ENCODE measurements around the gene MAN1A2. TPM values are rescaled to one million over a fixed set of nuclear protein-coding genes. Genes with fewer than 3 reads are reported as not detected.
"Not testable (repeated sequence)": the region's sequence is repeated elsewhere in the genome, so short reads cannot be mapped to it uniquely, and the experiment has no call there.

Gene MAN1A2
- total and polyA plus RNA-seq, 10 of the 15 experiments (the other 5 are each of a cell fraction or from before 2014, with no cell fraction given): 2.8 to 23.6 (median 16.0) TPM

DNA sequence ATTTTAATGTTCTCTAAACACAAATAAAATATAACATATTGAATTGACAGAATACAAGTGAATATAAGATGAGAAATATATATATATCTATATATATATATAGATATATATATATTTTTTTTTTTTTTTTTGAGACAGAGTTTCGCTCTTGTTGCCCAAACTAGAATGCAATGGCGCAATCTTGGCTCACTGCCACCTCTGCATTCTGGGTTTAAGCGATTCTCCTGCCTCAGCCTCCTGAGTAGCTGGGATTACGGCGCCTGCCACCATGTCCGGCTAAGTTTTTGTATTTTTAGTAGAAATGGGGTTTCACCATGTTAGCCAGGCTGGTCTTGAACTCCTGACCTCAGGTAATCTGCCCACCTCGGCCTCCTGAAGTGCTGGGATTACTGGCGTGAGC lies 91.2 kb downstream of the MAN1A2 start:
- H3K4me2 ChIP-seq (ENCODE audit: control insufficient read depth, insufficient read depth); H3K79me2 ChIP-seq (ENCODE audit: control insufficient read depth, insufficient read depth, low read length); H3K4me3 ChIP-seq; H3K4me1 ChIP-seq (ENCODE audit: control insufficient read depth, insufficient read depth, low read length); H4K20me1 ChIP-seq (ENCODE audit: control insufficient read depth, insufficient read depth); SMC1A ChIA-PET (ENCODE audit: uncharacterized antibody, unreplicated experiment); in situ Hi-C loops (cut with MboI); RAD21 ChIA-PET (ENCODE audit: unreplicated experiment); H3K9ac ChIP-seq (ENCODE audit: control insufficient read depth, insufficient read depth, low read length); intact Hi-C loops (cut with micrococcal nuclease; ENCODE audit: unreplicated experiment); ATAC-seq; POLR2A ChIA-PET; CTCF ChIA-PET; H3K36me3 ChIP-seq (ENCODE audit: control insufficient read depth in 2 of 2, insufficient read depth in 2 of 2, low read length in 1 of 2); FAIRE-seq; H3K27ac ChIP-seq (ENCODE audit: control insufficient read depth, insufficient read depth); BruUV-seq (replicated peaks); H3K27me3 ChIP-seq (replicated peaks in 1 of 2; ENCODE audit: control insufficient read depth in 2 of 2, insufficient read depth in 2 of 2, low read length in 1 of 2); H2AFZ ChIP-seq (ENCODE audit: control insufficient read depth, low read depth, low read length); DNase-seq (ENCODE audit: low read depth, low spot score); H3K9me3 ChIP-seq (replicated peaks; ENCODE audit: control insufficient read depth, insufficient read depth, low read length): not testable (repeated sequence)
- WGBS (ENCODE audit: insufficient coverage, insufficient replicate concordance, low lambda C conversion rate, missing lambda C conversion rate): 97% methylated on average over 7 of the region's 8 CpGs

DNA sequence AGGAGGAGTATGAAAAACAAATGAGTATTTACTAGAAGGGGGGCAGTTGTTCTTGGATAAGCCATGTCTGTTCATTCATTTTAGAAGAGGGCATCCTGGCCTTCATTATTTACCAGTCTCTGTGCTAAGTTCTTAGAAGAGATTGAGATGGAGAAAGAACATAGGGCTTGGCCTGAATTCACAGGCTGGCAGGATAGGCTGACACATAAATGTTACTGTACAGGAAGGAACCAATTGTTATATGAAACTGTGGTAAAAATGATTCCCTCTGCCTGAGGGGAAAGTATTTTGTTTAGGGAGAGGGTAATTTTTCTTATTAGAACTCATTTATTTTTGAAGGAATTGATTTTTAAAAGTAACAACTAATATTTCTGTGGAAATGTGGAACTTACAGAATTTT lies 99.5 kb downstream of the MAN1A2 start:
- RAD21 ChIA-PET (ENCODE audit: unreplicated experiment): no interaction called here
- Histone ChIP-seq H3K9ac (ENCODE audit: control insufficient read depth, insufficient read depth, low read length) (no peak overlapping the region), H3K9me3 (replicated peaks; ENCODE audit: control insufficient read depth, insufficient read depth, low read length) (no peaks in the 10 kb centered on the region), H3K27ac (ENCODE audit: control insufficient read depth, insufficient read depth) (no peak overlapping the region), H3K27me3 (replicated peaks in 1 of 2; ENCODE audit: control insufficient read depth in 2 of 2, insufficient read depth in 2 of 2, low read length in 1 of 2) (no peaks in the 10 kb centered on the region), H3K36me3 (ENCODE audit: control insufficient read depth in 2 of 2, insufficient read depth in 2 of 2, low read length in 1 of 2) (no peaks in the 10 kb centered on the region; a peak in 1 of 4 replicates), H3K79me2 (ENCODE audit: control insufficient read depth, insufficient read depth, low read length) (no peaks in the 10 kb centered on the region), H3K4me1 (ENCODE audit: control insufficient read depth, insufficient read depth, low read length) (no peaks in the 10 kb centered on the region), H3K4me3 (no peak overlapping the region), H3K4me2 (ENCODE audit: control insufficient read depth, insufficient read depth) (no peak overlapping the region), H2AFZ (ENCODE audit: control insufficient read depth, low read depth, low read length) (no peak overlapping the region), H4K20me1 (ENCODE audit: control insufficient read depth, insufficient read depth) (no peaks in the 10 kb centered on the region)
- in situ Hi-C loops (cut with MboI): no loop called here
- SMC1A ChIA-PET (ENCODE audit: uncharacterized antibody, unreplicated experiment): no interaction called here
- CTCF ChIA-PET: no interaction called here
- no peak for ATAC-seq
- BruUV-seq (replicated peaks): no TSS peak
- POLR2A ChIA-PET: no interaction called here
- FAIRE-seq: no peak
- intact Hi-C loops (cut with micrococcal nuclease; ENCODE audit: unreplicated experiment): no loop called here
- no peak for DNase-seq (ENCODE audit: low read depth, low spot score)
- TF ChIP-seq FOS (IDR thresholded peaks at IDR 0.05; ENCODE audit: borderline replicate concordance, extremely low read depth, insufficient read length): no peak
- no peak for TF ChIP-seq CBFB (IDR thresholded peaks at IDR 0.05; ENCODE audit: low read depth)
- no peak for TF ChIP-seq EP300 (IDR thresholded peaks at IDR 0.05; ENCODE audit: borderline replicate concordance in 1 of 2, control insufficient read depth in 1 of 2, low read depth in 2 of 2, low read length in 2 of 2)
- TF ChIP-seq ZNF24 (IDR thresholded peaks at IDR 0.05): no peak
- no peak for TF ChIP-seq CHD4 (IDR thresholded peaks at IDR 0.05)
- TF ChIP-seq, protein P1, sequence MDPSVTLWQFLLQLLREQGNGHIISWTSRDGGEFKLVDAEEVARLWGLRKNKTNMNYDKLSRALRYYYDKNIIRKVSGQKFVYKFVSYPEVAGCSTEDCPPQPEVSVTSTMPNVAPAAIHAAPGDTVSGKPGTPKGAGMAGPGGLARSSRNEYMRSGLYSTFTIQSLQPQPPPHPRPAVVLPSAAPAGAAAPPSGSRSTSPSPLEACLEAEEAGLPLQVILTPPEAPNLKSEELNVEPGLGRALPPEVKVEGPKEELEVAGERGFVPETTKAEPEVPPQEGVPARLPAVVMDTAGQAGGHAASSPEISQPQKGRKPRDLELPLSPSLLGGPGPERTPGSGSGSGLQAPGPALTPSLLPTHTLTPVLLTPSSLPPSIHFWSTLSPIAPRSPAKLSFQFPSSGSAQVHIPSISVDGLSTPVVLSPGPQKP (IDR thresholded peaks at IDR 0.05; ENCODE audit: low read depth, low read length): no peak
- no peak for TF ChIP-seq BACH1 (IDR thresholded peaks at IDR 0.05; ENCODE audit: borderline replicate concordance)
- TF ChIP-seq, protein P2, sequence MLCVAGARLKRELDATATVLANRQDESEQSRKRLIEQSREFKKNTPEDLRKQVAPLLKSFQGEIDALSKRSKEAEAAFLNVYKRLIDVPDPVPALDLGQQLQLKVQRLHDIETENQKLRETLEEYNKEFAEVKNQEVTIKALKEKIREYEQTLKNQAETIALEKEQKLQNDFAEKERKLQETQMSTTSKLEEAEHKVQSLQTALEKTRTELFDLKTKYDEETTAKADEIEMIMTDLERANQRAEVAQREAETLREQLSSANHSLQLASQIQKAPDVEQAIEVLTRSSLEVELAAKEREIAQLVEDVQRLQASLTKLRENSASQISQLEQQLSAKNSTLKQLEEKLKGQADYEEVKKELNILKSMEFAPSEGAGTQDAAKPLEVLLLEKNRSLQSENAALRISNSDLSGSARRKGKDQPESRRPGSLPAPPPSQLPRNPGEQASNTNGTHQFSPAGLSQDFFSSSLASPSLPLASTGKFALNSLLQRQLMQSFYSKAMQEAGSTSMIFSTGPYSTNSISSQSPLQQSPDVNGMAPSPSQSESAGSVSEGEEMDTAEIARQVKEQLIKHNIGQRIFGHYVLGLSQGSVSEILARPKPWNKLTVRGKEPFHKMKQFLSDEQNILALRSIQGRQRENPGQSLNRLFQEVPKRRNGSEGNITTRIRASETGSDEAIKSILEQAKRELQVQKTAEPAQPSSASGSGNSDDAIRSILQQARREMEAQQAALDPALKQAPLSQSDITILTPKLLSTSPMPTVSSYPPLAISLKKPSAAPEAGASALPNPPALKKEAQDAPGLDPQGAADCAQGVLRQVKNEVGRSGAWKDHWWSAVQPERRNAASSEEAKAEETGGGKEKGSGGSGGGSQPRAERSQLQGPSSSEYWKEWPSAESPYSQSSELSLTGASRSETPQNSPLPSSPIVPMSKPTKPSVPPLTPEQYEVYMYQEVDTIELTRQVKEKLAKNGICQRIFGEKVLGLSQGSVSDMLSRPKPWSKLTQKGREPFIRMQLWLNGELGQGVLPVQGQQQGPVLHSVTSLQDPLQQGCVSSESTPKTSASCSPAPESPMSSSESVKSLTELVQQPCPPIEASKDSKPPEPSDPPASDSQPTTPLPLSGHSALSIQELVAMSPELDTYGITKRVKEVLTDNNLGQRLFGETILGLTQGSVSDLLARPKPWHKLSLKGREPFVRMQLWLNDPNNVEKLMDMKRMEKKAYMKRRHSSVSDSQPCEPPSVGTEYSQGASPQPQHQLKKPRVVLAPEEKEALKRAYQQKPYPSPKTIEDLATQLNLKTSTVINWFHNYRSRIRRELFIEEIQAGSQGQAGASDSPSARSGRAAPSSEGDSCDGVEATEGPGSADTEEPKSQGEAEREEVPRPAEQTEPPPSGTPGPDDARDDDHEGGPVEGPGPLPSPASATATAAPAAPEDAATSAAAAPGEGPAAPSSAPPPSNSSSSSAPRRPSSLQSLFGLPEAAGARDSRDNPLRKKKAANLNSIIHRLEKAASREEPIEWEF (IDR thresholded peaks at IDR 0.05; ENCODE audit: insufficient replicate concordance, low read depth, low read length): no peak
- no peak for TF ChIP-seq CEBPB (IDR thresholded peaks at IDR 0.05; ENCODE audit: borderline replicate concordance in 1 of 2, low read depth in 2 of 2, low read length in 2 of 2)
- no peak for TF ChIP-seq YBX1 (IDR thresholded peaks at IDR 0.05)
- TF ChIP-seq, protein P3, sequence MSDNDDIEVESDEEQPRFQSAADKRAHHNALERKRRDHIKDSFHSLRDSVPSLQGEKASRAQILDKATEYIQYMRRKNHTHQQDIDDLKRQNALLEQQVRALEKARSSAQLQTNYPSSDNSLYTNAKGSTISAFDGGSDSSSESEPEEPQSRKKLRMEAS (IDR thresholded peaks at IDR 0.05; ENCODE audit: low read depth, low read length): no peak
- TF ChIP-seq TCF7 (IDR thresholded peaks at IDR 0.05; ENCODE audit: borderline replicate concordance): no peak
